SU-DHL-6 (cell line): ENCODE results near the gene COL6A2.

Experiments
- CTCF ChIP-seq: fragments of 200-600 bp; sonication (generic); IDR thresholded peaks from one replicate; pipeline ENCODE4 v1.5.1; 2017; ENCODE audit warnings: antibody characterized with exemption, mild to moderate bottlenecking, low read length, moderate library complexity; ENCODE audit not compliant: insufficient read depth, poor library complexity, severe bottlenecking
- EZH2phosphoT487 ChIP-seq: fragments of 200-600 bp; sonication (generic), shearing (Covaris generic); conservative IDR thresholded peaks from 2 replicates; pipeline ENCODE4 v1.6.1; 2018; ENCODE audit warnings: mild to moderate bottlenecking, antibody characterized with exemption, low read length, moderate library complexity, mixed read lengths

GRCh38 chr21:46178961-46179360, 81.0 kb downstream of the COL6A2 start:
- no peak for TF ChIP-seq CTCF
- TF ChIP-seq EZH2phosphoT487 = no peak
